Brain microvascular endothelial cell (primary cell): ENCODE data around the gene LRIG3.

Source experiments
- DNase-seq: peaks from one replicate; pipeline ENCODE4 v3.0.0-alpha.2; 2020
- H3K27ac ChIP-seq: fragments of 250-450 bp; sonication (Bioruptor Pico); 2 replicates; pipeline ENCODE4 v1.5.1; 2020; ENCODE audit warnings: mild to moderate bottlenecking, moderate library complexity
- H3K27me3 ChIP-seq: fragments of 250-450 bp; sonication (Bioruptor Pico); replicated peaks from 2 replicates; pipeline ENCODE4 v1.5.1; 2020; ENCODE audit warnings: mild to moderate bottlenecking
- H3K36me3 ChIP-seq: fragments of 250-450 bp; sonication (Bioruptor Pico); replicated peaks from 2 replicates; pipeline ENCODE4 v1.5.1; 2020; ENCODE audit warnings: mild to moderate bottlenecking
- H3K4me3 ChIP-seq: 2 replicates; pipeline ENCODE4 v1.5.1; 2011; ENCODE audit warnings: low read depth, mild to moderate bottlenecking, control low read depth, low read length, moderate library complexity
- in situ Hi-C: cut with HindIII; loops from 2 replicates; pipeline ENCODE4 v1.10.0; 2017; ENCODE audit warnings: low sequenced_read_pairs, low pct_ligation_motif_present
- TF ChIP-seq, protein P1 (sequence below): IDR thresholded peaks from 2 replicates; pipeline ENCODE4 v1.5.1; 2011; ENCODE audit warnings: low read depth, mild to moderate bottlenecking, moderate library complexity, low read length, control low read depth, inconsistent platforms; ENCODE audit errors: missing control alignments

Gene LRIG3

DNA sequence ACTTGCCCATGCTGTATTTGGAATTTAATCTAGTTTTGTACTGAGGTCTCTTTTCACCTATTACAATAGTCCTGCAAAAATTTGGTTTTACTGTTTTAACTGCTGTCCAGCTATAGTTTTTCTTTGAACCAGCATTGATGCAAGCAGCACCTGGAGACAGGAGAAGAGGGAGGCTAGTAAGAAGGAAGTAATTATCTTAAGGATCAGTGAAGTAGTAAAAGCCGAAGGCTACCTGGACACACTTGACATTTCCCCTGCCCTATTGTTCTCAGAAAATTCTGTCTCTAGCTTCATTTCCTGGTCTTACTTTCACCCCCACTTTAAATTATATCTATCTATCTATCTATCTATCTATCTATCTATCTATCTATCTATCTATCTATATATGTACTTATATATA lies 43.5 kb upstream of the LRIG3 start:
- in situ Hi-C loops, result no loop called here
- H3K4me3 ChIP-seq, result no peak overlapping the region

GRCh38 chr12:58961906-58962305 lies 41.6 kb upstream of the LRIG3 start:
- no peaks in the 10 kb centered on the region for H3K36me3 ChIP-seq
- no peak overlapping the region for H3K27ac ChIP-seq
- DNase-seq, result no peak
- in situ Hi-C loops, result no loop called here
- no peak overlapping the region for H3K4me3 ChIP-seq
- TF ChIP-seq, protein P1, sequence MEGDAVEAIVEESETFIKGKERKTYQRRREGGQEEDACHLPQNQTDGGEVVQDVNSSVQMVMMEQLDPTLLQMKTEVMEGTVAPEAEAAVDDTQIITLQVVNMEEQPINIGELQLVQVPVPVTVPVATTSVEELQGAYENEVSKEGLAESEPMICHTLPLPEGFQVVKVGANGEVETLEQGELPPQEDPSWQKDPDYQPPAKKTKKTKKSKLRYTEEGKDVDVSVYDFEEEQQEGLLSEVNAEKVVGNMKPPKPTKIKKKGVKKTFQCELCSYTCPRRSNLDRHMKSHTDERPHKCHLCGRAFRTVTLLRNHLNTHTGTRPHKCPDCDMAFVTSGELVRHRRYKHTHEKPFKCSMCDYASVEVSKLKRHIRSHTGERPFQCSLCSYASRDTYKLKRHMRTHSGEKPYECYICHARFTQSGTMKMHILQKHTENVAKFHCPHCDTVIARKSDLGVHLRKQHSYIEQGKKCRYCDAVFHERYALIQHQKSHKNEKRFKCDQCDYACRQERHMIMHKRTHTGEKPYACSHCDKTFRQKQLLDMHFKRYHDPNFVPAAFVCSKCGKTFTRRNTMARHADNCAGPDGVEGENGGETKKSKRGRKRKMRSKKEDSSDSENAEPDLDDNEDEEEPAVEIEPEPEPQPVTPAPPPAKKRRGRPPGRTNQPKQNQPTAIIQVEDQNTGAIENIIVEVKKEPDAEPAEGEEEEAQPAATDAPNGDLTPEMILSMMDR, result no peak
- H3K27me3 ChIP-seq, result no peaks in the 10 kb centered on the region

More for the DNA sequence above, 43.5 kb upstream of the LRIG3 start:
- TF ChIP-seq, protein P1, result no peak
- no peak for DNase-seq
- Histone ChIP-seq H3K27me3 (no peaks in the 10 kb centered on the region), H3K27ac (no peak overlapping the region), H3K36me3 (no peaks in the 10 kb centered on the region)

DNA sequence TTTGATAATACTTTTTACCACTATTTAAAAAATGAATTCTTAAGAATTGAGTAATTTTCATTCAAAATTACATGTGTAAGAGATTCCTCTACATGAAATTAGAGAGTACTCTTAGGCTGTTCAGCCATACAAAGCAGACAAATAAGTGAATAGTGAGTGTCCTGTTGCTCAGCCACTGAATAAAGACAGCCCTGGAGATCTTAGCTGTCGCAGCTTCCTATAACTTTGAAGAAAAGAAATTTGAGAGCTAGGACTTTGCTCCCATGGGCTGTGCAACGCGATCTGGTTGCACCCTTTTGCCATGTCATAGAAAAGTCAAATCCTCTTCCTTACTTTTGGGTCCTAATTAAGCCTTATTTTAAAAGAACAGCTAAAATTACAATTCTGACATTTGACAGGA lies 40.9 kb upstream of the LRIG3 start:
- H3K27me3 ChIP-seq, result no peaks in the 10 kb centered on the region
- no peak overlapping the region for H3K4me3 ChIP-seq
- DNase-seq, result no peak
- H3K36me3 ChIP-seq, result no peaks in the 10 kb centered on the region
- TF ChIP-seq, protein P1, result no peak
- in situ Hi-C loops, result no loop called here
- H3K27ac ChIP-seq, result no peak overlapping the region

DNA sequence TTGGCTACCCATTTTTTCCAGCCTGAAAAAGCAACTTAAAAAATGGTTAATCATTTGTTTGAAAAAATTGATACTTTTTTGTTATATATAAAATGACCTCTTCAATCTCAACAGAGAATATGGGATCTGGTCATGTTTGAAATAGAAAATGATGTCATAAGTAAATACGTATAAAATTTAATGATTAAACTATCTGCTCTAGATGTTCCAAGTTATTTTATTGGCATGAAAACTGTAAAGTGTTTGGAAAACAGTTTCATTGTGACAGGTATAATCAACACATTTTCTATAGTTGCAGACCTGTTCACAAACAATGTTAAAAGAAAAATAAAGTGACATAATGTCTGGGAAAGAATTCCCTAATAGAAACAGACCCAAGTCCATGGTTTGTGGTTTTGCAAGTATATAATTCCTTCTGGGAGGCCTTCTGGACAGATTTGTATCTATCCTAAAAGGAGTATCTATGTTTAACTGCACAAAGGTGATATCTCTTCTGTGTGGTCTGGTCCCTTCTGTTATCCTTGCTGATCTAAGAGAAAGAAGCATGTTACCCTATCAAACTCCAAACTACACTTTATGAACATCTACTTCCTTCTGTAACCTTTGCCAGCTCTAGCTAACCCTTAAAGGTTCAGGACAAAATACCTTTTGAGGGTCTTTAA lies 39.5 kb upstream of the LRIG3 start:
- TF ChIP-seq, protein P1, result no peak
- Histone ChIP-seq H3K27ac (no peak overlapping the region), H3K36me3 (no peaks in the 10 kb centered on the region), H3K27me3 (no peaks in the 10 kb centered on the region), H3K4me3 (no peak overlapping the region)
- no peak for DNase-seq
- in situ Hi-C loops, result no loop called here

DNA sequence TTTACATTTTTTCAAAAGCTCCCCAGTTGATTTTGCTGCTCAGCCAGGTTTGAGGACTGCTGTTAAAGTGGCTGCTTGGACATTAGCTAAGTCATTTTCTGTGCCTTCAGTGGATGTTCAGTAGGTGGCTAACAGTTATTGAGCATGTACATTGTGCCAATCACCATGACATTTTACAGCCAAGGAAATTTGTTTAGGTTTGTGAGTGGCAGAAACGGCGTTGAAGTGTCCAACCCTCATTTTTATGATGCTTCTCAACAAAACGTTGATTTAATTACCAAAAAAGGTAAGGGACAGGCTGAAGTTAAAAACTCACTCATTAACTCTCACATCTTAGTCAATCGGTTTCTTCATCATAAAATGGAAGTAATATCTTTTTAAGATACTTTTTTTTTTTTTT lies 37.0 kb upstream of the LRIG3 start:
- no peak for DNase-seq
- TF ChIP-seq, protein P1, result no peak
- no peak overlapping the region for H3K4me3 ChIP-seq
- in situ Hi-C loops, result no loop called here
- no peaks in the 10 kb centered on the region for H3K36me3 ChIP-seq
- H3K27ac ChIP-seq, result no peak overlapping the region
- no peaks in the 10 kb centered on the region for H3K27me3 ChIP-seq

GRCh38 chr12:58955849-58956248 lies 35.5 kb upstream of the LRIG3 start:
- Histone ChIP-seq H3K27ac (no peak overlapping the region), H3K4me3 (no peak overlapping the region), H3K27me3 (no peaks in the 10 kb centered on the region), H3K36me3 (no peaks in the 10 kb centered on the region)
- TF ChIP-seq, protein P1, result no peak
- in situ Hi-C loops, result no loop called here
- no peak for DNase-seq
